Fibroblast of lung (primary cell): ENCODE results near the gene NUDT22. TPM values are rescaled to one million over a fixed set of nuclear protein-coding genes. Genes with fewer than 3 reads are reported as not detected.

Source experiments
- DNase-seq, 2 donors: peaks; one replicate each; pipeline versions ENCODE4 v3.0.0 to v3.0.0-alpha.2; 2010; ENCODE audit warnings: low read depth in 2 of 2
- H2AFZ ChIP-seq: 2 replicates; pipeline ENCODE4 v1.5.1; 2012; ENCODE audit warnings: low read length, control low read depth, inconsistent platforms
- H3K27ac ChIP-seq: 2 replicates; pipeline ENCODE4 v1.5.1; 2011; ENCODE audit warnings: low read length, control low read depth; ENCODE audit not compliant: insufficient read depth
- H3K27me3 ChIP-seq: 2 replicates; pipeline ENCODE4 v1.5.1; 2011; ENCODE audit warnings: mild to moderate bottlenecking, low read length; ENCODE audit not compliant: control insufficient read depth, insufficient read depth
- H3K36me3 ChIP-seq: 2 replicates; pipeline ENCODE4 v1.5.1; 2011; ENCODE audit warnings: low read length; ENCODE audit not compliant: control insufficient read depth, insufficient read depth
- H3K4me1 ChIP-seq: 2 replicates; pipeline ENCODE4 v1.5.1; 2011; ENCODE audit warnings: low read length; ENCODE audit not compliant: control insufficient read depth, insufficient read depth; ENCODE audit errors: extremely low read depth
- H3K4me2 ChIP-seq: 2 replicates; pipeline ENCODE4 v1.5.1; 2011; ENCODE audit warnings: low read length, control low read depth; ENCODE audit not compliant: insufficient read depth; ENCODE audit errors: extremely low read depth
- H3K4me3 ChIP-seq, 4 experiments: fragments of 200-600 bp in 1 of 4; sonication (generic) in 1 of 4; replicated peaks in 1 of 4; 2 replicates each; pipeline ENCODE4 v1.5.1; 2011 to 2016; ENCODE audit warnings: low read length in 4 of 4, low read depth in 3 of 4, mild to moderate bottlenecking in 3 of 4, control low read depth in 2 of 4, inconsistent platforms in 1 of 4, mixed read lengths in 1 of 4; ENCODE audit not compliant: insufficient read depth in 1 of 4; ENCODE audit errors: control extremely low read depth in 1 of 4
- H3K79me2 ChIP-seq: 2 replicates; pipeline ENCODE4 v1.5.1; 2012; ENCODE audit warnings: mild to moderate bottlenecking, low read length, inconsistent platforms; ENCODE audit not compliant: control insufficient read depth, insufficient read depth
- H3K9ac ChIP-seq: 2 replicates; pipeline ENCODE4 v1.5.1; 2011; ENCODE audit warnings: mild to moderate bottlenecking, low read length, control low read depth; ENCODE audit not compliant: insufficient read depth
- H3K9me3 ChIP-seq: 2 replicates; pipeline ENCODE4 v1.5.1; 2012; ENCODE audit warnings: low read depth, low read length; ENCODE audit not compliant: control insufficient read depth, insufficient read depth
- H4K20me1 ChIP-seq: 2 replicates; pipeline ENCODE4 v1.5.1; 2011; ENCODE audit warnings: low read length; ENCODE audit not compliant: control insufficient read depth, insufficient read depth; ENCODE audit errors: extremely low read depth
- EZH2 ChIP-seq: IDR thresholded peaks from 2 replicates; pipeline ENCODE4 v1.5.1; 2012; ENCODE audit warnings: low read length, control low read depth, mild to moderate bottlenecking; ENCODE audit errors: missing control alignments
- polyA plus RNA-seq, 2 donors: library from polyadenylated mRNA; depleted of rRNA in 1 of 2; stranded (reverse) in 1 of 2; unstranded in 1 of 2; fragments of >200 nt; gene quantifications; 2 replicates each; pipeline ENCODE4 v1.2.1, GENCODE V29; 2011 to 2012; ENCODE audit warnings: missing spikeins in 1 of 2
- total RNA-seq: library from RNA; depleted of rRNA; stranded (reverse); fragments of >200 nt; gene quantifications from 2 replicates; pipeline ENCODE4 v1.2.1, GENCODE V29; 2014
- TF ChIP-seq, protein P1 (sequence below), 2 donors: IDR thresholded peaks in 1 of 2; conservative IDR thresholded peaks in 1 of 2; 1 replicate in 1 of 2; 2 replicates in 1 of 2; pipeline ENCODE4 v1.5.1; 2011 to 2012; ENCODE audit warnings: low read length in 2 of 2, control low read depth in 1 of 2, inconsistent platforms in 1 of 2, low read depth in 1 of 2, mild to moderate bottlenecking in 1 of 2

NUDT22 gene
- total and polyA plus RNA-seq, 2 donors (not counting 1 experiment from before 2014, with no cell fraction given) = 18.5 to 71.5 TPM

DNA sequence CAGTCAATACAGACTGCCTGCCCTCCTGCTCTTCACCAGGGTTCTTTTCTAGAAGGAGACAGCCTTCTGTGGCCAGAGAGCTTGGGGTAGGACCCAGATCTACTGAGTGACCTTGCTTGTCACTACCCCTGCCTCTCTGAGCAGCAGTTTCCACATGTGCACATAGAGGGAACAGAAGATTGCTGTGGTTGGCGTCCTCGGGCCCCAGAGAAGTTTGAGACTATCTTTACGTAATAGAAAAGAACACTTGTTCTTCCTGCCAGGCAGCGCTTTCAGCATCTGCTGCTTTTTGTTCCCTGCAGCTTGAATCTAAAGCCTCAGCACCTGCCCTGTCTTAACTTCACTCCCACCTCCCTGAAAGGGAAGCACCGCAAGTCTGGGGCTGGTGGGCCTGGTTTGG lies 12.9 kb downstream of the NUDT22 start:
- Histone ChIP-seq H3K4me1 (peaks cover 15% of the 10 kb centered on the region), H3K36me3 (peaks cover 16% of the 10 kb centered on the region), H3K9me3 (no peaks in the 10 kb centered on the region), H3K4me2 (no peak overlapping the region), H3K27ac (no peak overlapping the region), H4K20me1 (no peaks in the 10 kb centered on the region), H3K27me3 (no peaks in the 10 kb centered on the region), H3K79me2 (peaks cover 23% of the 10 kb centered on the region), H3K4me3 (no peak overlapping the region), H2AFZ (no peak overlapping the region), H3K9ac (no peak overlapping the region)
- no peak for DNase-seq
- TF ChIP-seq, protein P1, sequence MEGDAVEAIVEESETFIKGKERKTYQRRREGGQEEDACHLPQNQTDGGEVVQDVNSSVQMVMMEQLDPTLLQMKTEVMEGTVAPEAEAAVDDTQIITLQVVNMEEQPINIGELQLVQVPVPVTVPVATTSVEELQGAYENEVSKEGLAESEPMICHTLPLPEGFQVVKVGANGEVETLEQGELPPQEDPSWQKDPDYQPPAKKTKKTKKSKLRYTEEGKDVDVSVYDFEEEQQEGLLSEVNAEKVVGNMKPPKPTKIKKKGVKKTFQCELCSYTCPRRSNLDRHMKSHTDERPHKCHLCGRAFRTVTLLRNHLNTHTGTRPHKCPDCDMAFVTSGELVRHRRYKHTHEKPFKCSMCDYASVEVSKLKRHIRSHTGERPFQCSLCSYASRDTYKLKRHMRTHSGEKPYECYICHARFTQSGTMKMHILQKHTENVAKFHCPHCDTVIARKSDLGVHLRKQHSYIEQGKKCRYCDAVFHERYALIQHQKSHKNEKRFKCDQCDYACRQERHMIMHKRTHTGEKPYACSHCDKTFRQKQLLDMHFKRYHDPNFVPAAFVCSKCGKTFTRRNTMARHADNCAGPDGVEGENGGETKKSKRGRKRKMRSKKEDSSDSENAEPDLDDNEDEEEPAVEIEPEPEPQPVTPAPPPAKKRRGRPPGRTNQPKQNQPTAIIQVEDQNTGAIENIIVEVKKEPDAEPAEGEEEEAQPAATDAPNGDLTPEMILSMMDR (conservative IDR thresholded peaks at IDR 0.05 in 1 of 2, IDR thresholded peaks at IDR 0.05 in 1 of 2; ENCODE audit: low read depth in 1 of 2, low read length in 2 of 2) = no peak
- no peak for TF ChIP-seq EZH2

DNA sequence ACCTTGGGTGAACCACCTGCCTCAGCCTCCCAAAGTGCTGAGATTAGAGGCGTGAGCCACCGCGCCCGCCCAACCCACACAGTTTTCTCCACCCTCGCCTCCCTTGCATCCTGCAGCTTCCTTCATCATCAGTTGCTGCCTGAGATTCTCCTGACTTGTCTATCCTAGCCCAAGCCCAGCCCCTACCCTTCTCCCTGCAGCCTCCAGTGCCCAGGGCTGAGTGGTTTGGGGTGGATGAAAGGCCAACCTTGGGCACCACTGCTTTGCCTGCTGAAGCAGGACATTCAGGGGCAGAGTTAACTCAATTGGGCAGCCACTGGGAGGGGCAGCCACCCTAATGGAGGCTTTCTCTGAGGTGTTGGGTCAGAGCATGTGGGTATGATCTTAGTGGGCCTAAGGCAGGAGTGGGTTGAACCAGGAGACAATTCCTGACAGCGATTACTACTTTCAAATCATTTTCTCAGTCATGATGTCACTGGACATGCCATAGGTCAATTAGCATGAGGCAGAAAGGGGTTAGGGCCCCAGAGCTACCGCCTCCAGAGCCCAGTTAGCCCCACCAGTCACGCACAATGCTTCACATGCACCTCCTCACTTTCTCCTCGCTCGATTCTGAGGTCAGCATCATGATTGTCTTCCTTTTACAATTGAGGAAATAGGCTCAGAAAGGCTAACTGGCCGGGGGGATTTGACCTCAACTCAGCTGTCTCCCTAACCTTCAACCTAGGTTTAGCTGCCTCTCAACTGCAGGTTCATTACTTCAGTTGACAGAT lies 13.8 kb downstream of the NUDT22 start:
- H3K4me3 ChIP-seq = peak overlapping the region in 3 of 4 experiments; percentile 61 to 81 (median 72)
- H3K36me3 ChIP-seq = peaks cover 17% of the 10 kb centered on the region
- no peaks in the 10 kb centered on the region for H3K9me3 ChIP-seq
- H3K79me2 ChIP-seq = peaks cover 31% of the 10 kb centered on the region
- H3K27me3 ChIP-seq = no peaks in the 10 kb centered on the region
- peaks cover 18% of the 10 kb centered on the region for H3K4me1 ChIP-seq
- peak overlapping the region; percentile 89 for H3K4me2 ChIP-seq
- no peaks in the 10 kb centered on the region for H4K20me1 ChIP-seq
- H3K27ac ChIP-seq = peak overlapping the region; percentile 96
- no peak overlapping the region for H3K9ac ChIP-seq
- TF ChIP-seq, protein P1 (conservative IDR thresholded peaks at IDR 0.05 in 1 of 2, IDR thresholded peaks at IDR 0.05 in 1 of 2; ENCODE audit: low read depth in 1 of 2, low read length in 2 of 2) = no peak
- TF ChIP-seq EZH2 = no peak
- DNase-seq = no peak
- H2AFZ ChIP-seq = no peak overlapping the region

DNA sequence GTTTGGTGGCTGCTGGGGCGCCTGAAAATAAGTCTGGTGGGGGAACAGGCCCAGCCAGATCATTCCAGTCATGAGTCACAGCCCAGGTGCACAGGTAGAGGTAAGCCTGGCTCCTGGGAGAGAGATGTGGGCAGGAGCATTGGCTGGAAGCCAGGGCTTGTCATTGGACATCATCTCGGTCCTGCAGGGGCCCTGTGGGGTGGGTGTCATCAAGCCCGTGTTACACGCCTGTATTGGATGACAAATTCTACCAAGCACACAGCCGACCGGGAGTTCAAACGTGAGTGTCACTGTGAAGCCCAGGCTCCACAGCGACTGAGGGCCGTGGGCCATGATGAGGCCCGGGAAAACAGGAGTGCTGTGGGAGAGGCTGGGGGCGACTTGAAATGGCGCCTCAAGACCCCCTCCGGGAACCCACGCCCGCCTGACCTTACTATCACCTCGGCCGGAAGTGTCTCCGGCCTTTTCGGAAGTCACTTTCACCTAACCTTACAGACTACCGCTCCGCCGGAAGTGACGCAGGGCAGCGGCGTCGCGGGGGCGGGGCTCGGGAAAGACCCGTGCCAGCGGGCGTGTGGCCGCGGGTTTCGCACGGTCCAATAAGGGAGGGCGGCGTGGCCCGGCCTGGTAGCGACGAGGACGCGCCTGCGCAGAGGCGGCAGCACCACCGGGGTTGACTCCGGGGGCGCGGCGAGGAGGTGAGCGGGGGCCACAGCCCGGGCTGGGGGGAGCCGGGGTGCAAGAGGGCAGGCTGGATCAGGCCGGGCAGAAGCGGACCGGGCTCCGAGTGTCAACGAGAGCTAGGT lies 14.6 kb downstream of the NUDT22 start, which contains the start of gene FKBP2:
FKBP2 (plus strand) TSS at position 661 of the 806 bp plus-strand sequence. CDS start 1,293 bp downstream, outside the sequence.
- Histone ChIP-seq H3K79me2 (peaks cover 33% of the 10 kb centered on the region), H3K4me3 (peak within 1 kb of the TSS; percentile 72 to 92 (median 84)), H3K36me3 (peaks cover 17% of the 10 kb centered on the region), H2AFZ (peak within 1 kb of the TSS; percentile 11), H4K20me1 (no peaks in the 10 kb centered on the region), H3K4me2 (peak within 1 kb of the TSS; percentile 89), H3K9ac (peak within 1 kb of the TSS; percentile 94), H3K27ac (peak within 1 kb of the TSS; percentile 96), H3K9me3 (no peaks in the 10 kb centered on the region), H3K27me3 (no peaks in the 10 kb centered on the region), H3K4me1 (peaks cover 20% of the 10 kb centered on the region)
- TF ChIP-seq, protein P1 (conservative IDR thresholded peaks at IDR 0.05 in 1 of 2, IDR thresholded peaks at IDR 0.05 in 1 of 2; ENCODE audit: low read depth in 1 of 2, low read length in 2 of 2) = no peak
- TF ChIP-seq EZH2 = no peak
- peak; percentile 94 to 97 for DNase-seq
